GM12878 (cell line): ENCODE measurements around the gene CORO7. TPM values are rescaled to one million over a fixed set of nuclear protein-coding genes. Genes with fewer than 3 reads are reported as not detected.

Source experiments
- ATAC-seq: fragments of 200-7000 bp; cut with Tn5 transposase; 3 replicates; pipeline ENCODE4 v1.9.1; 2020; ENCODE audit warnings: mild to moderate bottlenecking, moderate library complexity
- BruUV-seq: library from RNA; stranded (reverse); fragments of 400-500 nt; replicated peaks from 2 replicates; lab custom pipeline; 2021; lab: Mats Ljungman, UMichigan
- CTCF ChIA-PET: fragments of 300-600 bp; sonication (Branson Sonifier 250); formaldehyde crosslinking; extraction: SDS; loops from one replicate; lab custom pipeline; 2021; ENCODE audit warnings: inconsistent platforms; lab: Yijun Ruan, JAX
- POLR2A ChIA-PET: fragments of 350-600 bp; formaldehyde crosslinking; extraction: SDS; loops from one replicate; lab custom pipeline; 2021; ENCODE audit warnings: inconsistent platforms; lab: Charles Lee
- RAD21 ChIA-PET: fragments of 300-600 bp; sonication (Branson Sonifier 250); formaldehyde crosslinking; loops from one replicate; lab custom pipeline; 2023; ENCODE audit warnings: antibody characterized with exemption; ENCODE audit not compliant: unreplicated experiment; lab: Charles Lee
- SMC1A ChIA-PET: fragments of 300-600 bp; sonication (Branson Sonifier 250); formaldehyde crosslinking; loops from one replicate; lab custom pipeline; 2023; ENCODE audit not compliant: unreplicated experiment, uncharacterized antibody; lab: Charles Lee
- DNase-seq: peaks from one replicate; pipeline ENCODE4 v3.0.0-alpha.2; 2011; ENCODE audit warnings: low read depth, low spot score
- FAIRE-seq: peaks from 3 replicates; lab custom pipeline; 2011; peaks lifted over from hg19 to GRCh38; lab: Jason Lieb, UNC
- H2AFZ ChIP-seq: 2 replicates; pipeline ENCODE4 v1.6.0; 2011; ENCODE audit warnings: low read depth, low read length, control low read depth; ENCODE audit not compliant: control insufficient read depth
- H3K27ac ChIP-seq: 2 replicates; pipeline ENCODE4 v1.5.1; 2011; ENCODE audit warnings: control low read depth; ENCODE audit not compliant: control insufficient read depth, insufficient read depth
- H3K27me3 ChIP-seq, 2 experiments: replicated peaks in 1 of 2; 2 replicates each; pipeline versions ENCODE4 v1.6.0 to v1.6.1; 2011; ENCODE audit warnings: low read length in 1 of 2; ENCODE audit not compliant: control insufficient read depth in 2 of 2, insufficient read depth in 2 of 2
- H3K36me3 ChIP-seq, 2 experiments: 2 replicates each; pipeline ENCODE4 v1.5.1; 2011; ENCODE audit warnings: low read length in 1 of 2; ENCODE audit not compliant: control insufficient read depth in 2 of 2, insufficient read depth in 2 of 2
- H3K4me1 ChIP-seq: 2 replicates; pipeline ENCODE4 v1.6.1; 2011; ENCODE audit warnings: mild to moderate bottlenecking, low read length, moderate library complexity, mixed read lengths; ENCODE audit not compliant: control insufficient read depth, insufficient read depth
- H3K4me2 ChIP-seq: 2 replicates; pipeline ENCODE4 v1.6.0; 2011; ENCODE audit warnings: control low read depth; ENCODE audit not compliant: control insufficient read depth, insufficient read depth
- H3K4me3 ChIP-seq: fragments of 200-600 bp; sonication (generic); 2 replicates; pipeline ENCODE4 v1.5.1; 2016
- H3K79me2 ChIP-seq: 2 replicates; pipeline ENCODE4 v1.6.0; 2011; ENCODE audit warnings: low read length; ENCODE audit not compliant: control insufficient read depth, insufficient read depth
- H3K9ac ChIP-seq: 2 replicates; pipeline ENCODE4 v1.8.0; 2011; ENCODE audit warnings: low read length, control low read depth, mixed read lengths; ENCODE audit not compliant: control insufficient read depth, insufficient read depth
- H3K9me3 ChIP-seq: replicated peaks from 3 replicates; pipeline ENCODE4 v1.5.1; 2011; ENCODE audit warnings: mild to moderate bottlenecking, low read length; ENCODE audit not compliant: control insufficient read depth, insufficient read depth
- H4K20me1 ChIP-seq: 2 replicates; pipeline ENCODE4 v1.6.0; 2011; ENCODE audit not compliant: control insufficient read depth, insufficient read depth
- ATF7 ChIP-seq: fragments of 450-650 bp; IDR thresholded peaks from 2 replicates; pipeline ENCODE4 v1.6.1; 2016; ENCODE audit warnings: low read depth, mild to moderate bottlenecking
- BCLAF1 ChIP-seq: fragments of 450-650 bp; IDR thresholded peaks from 2 replicates; pipeline ENCODE4 v1.6.1; 2017; ENCODE audit warnings: antibody characterized with exemption, mild to moderate bottlenecking, moderate library complexity
- HDAC2 ChIP-seq: fragments of 200-600 bp; sonication (generic); IDR thresholded peaks from 2 replicates; pipeline ENCODE4 v1.6.1; 2017
- IKZF1 ChIP-seq: fragments of 450-650 bp; conservative IDR thresholded peaks from 2 replicates; pipeline ENCODE4 v1.6.1; 2017; ENCODE audit warnings: antibody characterized with exemption, mild to moderate bottlenecking
- PRDM15 ChIP-seq: fragments of 450-650 bp; formaldehyde crosslinking; IDR thresholded peaks from 2 replicates; pipeline ENCODE4 v1.4.0; 2020; ENCODE audit warnings: mild to moderate bottlenecking, moderate library complexity
- RAD21 ChIP-seq: IDR thresholded peaks from 2 replicates; pipeline ENCODE4 v1.6.1; 2011; ENCODE audit warnings: mild to moderate bottlenecking, low read depth, low read length, moderate library complexity; ENCODE audit not compliant: insufficient read depth
- SKIL ChIP-seq: fragments of 450-650 bp; IDR thresholded peaks from 2 replicates; pipeline ENCODE4 v1.6.1; 2017; ENCODE audit warnings: mild to moderate bottlenecking, low read depth, inconsistent platforms; ENCODE audit not compliant: poor library complexity, severe bottlenecking
- SMARCA5 ChIP-seq: fragments of 450-650 bp; IDR thresholded peaks from 2 replicates; pipeline ENCODE4 v1.6.1; 2017; ENCODE audit warnings: mild to moderate bottlenecking
- USF1 ChIP-seq: IDR thresholded peaks from 2 replicates; pipeline ENCODE4 v1.6.1; 2011; ENCODE audit warnings: borderline replicate concordance, low read depth, mild to moderate bottlenecking, moderate library complexity, mixed read lengths, low read length; ENCODE audit not compliant: insufficient read depth; ENCODE audit errors: extremely low read length
- ZNF207 ChIP-seq: fragments of 450-650 bp; IDR thresholded peaks from 2 replicates; pipeline ENCODE4 v1.6.1; 2014; ENCODE audit warnings: antibody characterized with exemption, mild to moderate bottlenecking, borderline replicate concordance
- ZSCAN29 ChIP-seq: fragments of 450-650 bp; IDR thresholded peaks from 2 replicates; pipeline ENCODE4 v1.6.1; 2017; ENCODE audit warnings: mild to moderate bottlenecking, moderate library complexity
- WGBS: methylation state at CpG from one replicate; pipeline ENCODE4 v1.1.6; 2016; ENCODE audit warnings: low lambda C conversion rate; ENCODE audit not compliant: insufficient replicate concordance, insufficient coverage; ENCODE audit errors: missing lambda C conversion rate; 5-methylcytosine and 5-hydroxymethylcytosine counted together
- in situ Hi-C: fragments of 300-500 bp; cut with MboI; formaldehyde crosslinking; loops from 9 replicates; pipeline ENCODE4 v1.14.3; 2018; ENCODE audit warnings: mixed read lengths
- intact Hi-C: fragments of 100-400 bp; cut with micrococcal nuclease; formaldehyde crosslinking; loops from one replicate; pipeline ENCODE4 v1.14.2; 2022; ENCODE audit not compliant: unreplicated experiment
- polyA plus RNA-seq, 11 experiments: library from polyadenylated mRNA; depleted of rRNA in 4 of 11; unstranded in 6 of 11; stranded (reverse) in 5 of 11; fragments of >200 nt; fragmentation: Nextera tagmentation in 4 of 11; fragmentation: Illumina TruSeq in 1 of 11; extraction: Ambion mirVana in 4 of 11; extraction: Trizol in 1 of 11; gene quantifications; 1 replicate in 1 of 11; 2 replicates in 10 of 11; pipeline versions ENCODE4 v1.2.1 to v1.2.3, GENCODE V29; 2011 to 2016; ENCODE audit warnings: inconsistent platforms in 2 of 11, missing spikeins in 2 of 11, low read depth in 1 of 11
- total RNA-seq, 4 experiments: library from RNA; depleted of rRNA in 3 of 4; stranded (reverse); fragments of >200 nt in 3 of 4; fragmentation: Illumina TruSeq in 1 of 4; extraction: Trizol in 1 of 4; gene quantifications; 2 replicates each; pipeline versions ENCODE4 v1.2.1 to v1.2.3, GENCODE V29; 2013 to 2021

The CORO7 gene
- total and polyA plus RNA-seq, 10 of the 15 experiments (the other 5 are each of a cell fraction or from before 2014, with no cell fraction given), result 0.64 to 89.2 (median 43.7) TPM

- TF ChIP-seq BCLAF1, result no peak
- TF ChIP-seq ZNF207, result no peak
- no peak for TF ChIP-seq ATF7
- TF ChIP-seq IKZF1, result no peak
- TF ChIP-seq PRDM15 (CRISPR knock-in tag), result no peak
- no peak for TF ChIP-seq SMARCA5
- TF ChIP-seq SKIL, result no peak
- no peak for TF ChIP-seq HDAC2
- TF ChIP-seq USF1, result no peak
- TF ChIP-seq ZSCAN29, result no peak
- no peak for TF ChIP-seq RAD21
- Histone ChIP-seq H2AFZ (no peak overlapping the region), H3K27ac (no peak overlapping the region), H3K9me3 (no peaks in the 10 kb centered on the region), H3K79me2 (no peaks in the 10 kb centered on the region), H3K27me3 (no peaks in the 10 kb centered on the region), H3K9ac (no peak overlapping the region), H3K4me1 (no peaks in the 10 kb centered on the region), H3K36me3 (no peaks in the 10 kb centered on the region), H4K20me1 (peaks cover 5% of the 10 kb centered on the region), H3K4me2 (no peak overlapping the region), H3K4me3 (no peak overlapping the region)
- BruUV-seq, result no TSS peak
- intact Hi-C loops (no loop called here), in situ Hi-C loops (no loop called here)
- ChIA-PET SMC1A (no interaction called here), POLR2A (no interaction called here), RAD21 (no interaction called here), CTCF (interaction anchor here (1.3 to 1.4 kb wide), 3 partner anchors 23 to 85 kb away, joined by 3 to 6 read pairs (median 3); partner anchors contain the start of gene PAM16)
- no peak for DNase-seq
- no peak for ATAC-seq
- FAIRE-seq, result no peak
- WGBS, result 90% methylated on average over 30 of the region's 30 CpGs
These were observed 42.3 kb downstream of the CORO7 start for GRCh38 chr16:4373909-4374742.
